BLaER1 treated with 17β-estradiol and CSF1 and Interleukin-3, amounts not matched to agents 10 nM and 100 nM (cell line): Measurements from ENCODE around the gene HNF4A.

ENCODE experiments used
- H3K27ac ChIP-seq, 11 experiments: shearing (Covaris generic); formaldehyde crosslinking; 2 replicates each; pipeline ENCODE4 v1.8.1; 2022
- H3K27me3 ChIP-seq, 11 experiments: shearing (Covaris generic); formaldehyde crosslinking; 2 replicates each; pipeline ENCODE4 v1.8.1; 2022
- H3K36me3 ChIP-seq, 11 experiments: shearing (Covaris generic); formaldehyde crosslinking; 2 replicates each; pipeline ENCODE4 v1.8.1; 2022
- H3K4me1 ChIP-seq, 10 experiments: shearing (Covaris generic); formaldehyde crosslinking; 2 replicates each; pipeline ENCODE4 v1.8.1; 2022
- H3K4me2 ChIP-seq, 11 experiments: shearing (Covaris generic); formaldehyde crosslinking; 2 replicates each; pipeline ENCODE4 v1.8.1; 2022
- H3K4me3 ChIP-seq, 10 experiments: shearing (Covaris generic); formaldehyde crosslinking; 2 replicates each; pipeline ENCODE4 v1.8.1; 2022
- H3K9ac ChIP-seq, 11 experiments: shearing (Covaris generic); formaldehyde crosslinking; 2 replicates each; pipeline ENCODE4 v1.8.1; 2022
- H3K9me3 ChIP-seq, 11 experiments: shearing (Covaris generic); formaldehyde crosslinking; replicated peaks in 1 of 11; 2 replicates each; pipeline ENCODE4 v1.8.1; 2022
- H4K20me1 ChIP-seq, 11 experiments: shearing (Covaris generic); formaldehyde crosslinking; 2 replicates each; pipeline ENCODE4 v1.8.1; 2022
- Cebpa-rat ChIP-seq, 11 experiments: shearing (Covaris generic); IDR thresholded peaks; 2 replicates each; pipeline ENCODE4 v1.8.1; 2022

The HNF4A gene

GRCh38 chr20:44382641-44383040, 27.1 kb downstream of the HNF4A start:
- H4K20me1 ChIP-seq = no peaks in the 10 kb centered on the region
- H3K4me1 ChIP-seq = no peaks in the 10 kb centered on the region
- no peak overlapping the region for H3K27ac ChIP-seq
- H3K4me3 ChIP-seq = no peak overlapping the region
- H3K9me3 ChIP-seq = no peaks in the 10 kb centered on the region
- H3K36me3 ChIP-seq = no peaks in the 10 kb centered on the region
- no peak for TF ChIP-seq Cebpa-rat (IDR thresholded peaks at IDR 0.05)
- H3K27me3 ChIP-seq = no peaks in the 10 kb centered on the region
- no peak overlapping the region for H3K4me2 ChIP-seq
- H3K9ac ChIP-seq = no peak overlapping the region

GRCh38 chr20:44384423-44385027, 29.0 kb downstream of the HNF4A start:
- TF ChIP-seq Cebpa-rat (IDR thresholded peaks at IDR 0.05) = no peak
- Histone ChIP-seq H3K27me3 (no peaks in the 10 kb centered on the region), H3K36me3 (no peaks in the 10 kb centered on the region), H3K4me2 (no peak overlapping the region), H3K9me3 (no peaks in the 10 kb centered on the region), H3K4me3 (no peak overlapping the region), H3K9ac (no peak overlapping the region), H3K4me1 (peaks cover 0 to 6% (median 0%) of the 10 kb centered on the region in 10 experiments; a peak in 2 of 20 replicates), H4K20me1 (no peaks in the 10 kb centered on the region), H3K27ac (no peak overlapping the region)

GRCh38 chr20:44388466-44389023, 33.0 kb downstream of the HNF4A start:
- Histone ChIP-seq H3K9ac (no peak overlapping the region), H3K4me1 (peaks cover 0 to 6% (median 0%) of the 10 kb centered on the region in 10 experiments; a peak in 2 of 20 replicates), H3K4me2 (peak overlapping the region in 5 of 11 experiments; percentile 12 to 44 (median 23); a peak in 2 of 22 replicates), H3K27me3 (no peaks in the 10 kb centered on the region), H4K20me1 (peaks cover 0 to 3% (median 0%) of the 10 kb centered on the region in 11 experiments; a peak in 1 of 22 replicates), H3K9me3 (no peaks in the 10 kb centered on the region), H3K27ac (no peak overlapping the region), H3K4me3 (no peak overlapping the region), H3K36me3 (no peaks in the 10 kb centered on the region)
- TF ChIP-seq Cebpa-rat (IDR thresholded peaks at IDR 0.05) = no peak

GRCh38 chr20:44389871-44390270, 34.4 kb downstream of the HNF4A start:
- Histone ChIP-seq H3K36me3 (no peaks in the 10 kb centered on the region), H3K9me3 (no peaks in the 10 kb centered on the region), H3K4me1 (peaks cover 0 to 6% (median 0%) of the 10 kb centered on the region in 10 experiments; a peak in 2 of 20 replicates), H3K4me3 (no peak overlapping the region), H3K4me2 (no peak overlapping the region), H3K27me3 (no peaks in the 10 kb centered on the region), H4K20me1 (peaks cover 0 to 3% (median 0%) of the 10 kb centered on the region in 11 experiments; a peak in 1 of 22 replicates), H3K9ac (no peak overlapping the region), H3K27ac (no peak overlapping the region)
- TF ChIP-seq Cebpa-rat (IDR thresholded peaks at IDR 0.05) = no peak

- Histone ChIP-seq H3K9me3 (no peaks in the 10 kb centered on the region), H4K20me1 (peaks cover 0 to 5% (median 0%) of the 10 kb centered on the region in 11 experiments; a peak in 1 of 22 replicates), H3K27me3 (no peaks in the 10 kb centered on the region), H3K27ac (no peak overlapping the region), H3K4me3 (no peak overlapping the region), H3K4me1 (peaks cover 0 to 6% (median 0%) of the 10 kb centered on the region in 10 experiments; a peak in 2 of 20 replicates), H3K36me3 (no peaks in the 10 kb centered on the region), H3K9ac (no peak overlapping the region), H3K4me2 (no peak overlapping the region)
- TF ChIP-seq Cebpa-rat (IDR thresholded peaks at IDR 0.05) = no peak
Measured at GRCh38 chr20:44390280-44390679, 34.8 kb downstream of the HNF4A start.

- no peak overlapping the region for H3K4me2 ChIP-seq
- no peaks in the 10 kb centered on the region for H3K36me3 ChIP-seq
- H4K20me1 ChIP-seq = peaks cover 0 to 5% (median 0%) of the 10 kb centered on the region in 11 experiments; a peak in 1 of 22 replicates
- no peaks in the 10 kb centered on the region for H3K9me3 ChIP-seq
- no peak for TF ChIP-seq Cebpa-rat (IDR thresholded peaks at IDR 0.05)
- no peak overlapping the region for H3K27ac ChIP-seq
- no peaks in the 10 kb centered on the region for H3K27me3 ChIP-seq
- H3K4me1 ChIP-seq = peaks cover 0 to 6% (median 0%) of the 10 kb centered on the region in 10 experiments; a peak in 2 of 20 replicates
- no peak overlapping the region for H3K9ac ChIP-seq
- no peak overlapping the region for H3K4me3 ChIP-seq
Measured at GRCh38 chr20:44392088-44392775, 36.7 kb downstream of the HNF4A start.

- H3K9me3 ChIP-seq = no peaks in the 10 kb centered on the region
- no peak overlapping the region for H3K4me3 ChIP-seq
- peaks cover 0 to 6% (median 0%) of the 10 kb centered on the region in 10 experiments; a peak in 2 of 20 replicates for H3K4me1 ChIP-seq
- H3K4me2 ChIP-seq = no peak overlapping the region
- H4K20me1 ChIP-seq = peaks cover 0 to 5% (median 0%) of the 10 kb centered on the region in 11 experiments; a peak in 1 of 22 replicates
- H3K36me3 ChIP-seq = no peaks in the 10 kb centered on the region
- H3K27me3 ChIP-seq = no peaks in the 10 kb centered on the region
- no peak overlapping the region for H3K27ac ChIP-seq
- TF ChIP-seq Cebpa-rat (IDR thresholded peaks at IDR 0.05) = no peak
- no peak overlapping the region for H3K9ac ChIP-seq
Measured at GRCh38 chr20:44392776-44393607, 37.5 kb downstream of the HNF4A start.

GRCh38 chr20:44393608-44394451, 38.3 kb downstream of the HNF4A start:
- Histone ChIP-seq H3K9me3 (no peaks in the 10 kb centered on the region), H3K4me1 (peaks cover 0 to 1% (median 0%) of the 10 kb centered on the region in 10 experiments; a peak in 1 of 20 replicates), H3K4me3 (no peak overlapping the region), H3K9ac (no peak overlapping the region), H3K27ac (no peak overlapping the region), H4K20me1 (peaks cover 0 to 5% (median 0%) of the 10 kb centered on the region in 11 experiments; a peak in 1 of 22 replicates), H3K4me2 (no peak overlapping the region), H3K27me3 (no peaks in the 10 kb centered on the region), H3K36me3 (no peaks in the 10 kb centered on the region)
- TF ChIP-seq Cebpa-rat (IDR thresholded peaks at IDR 0.05) = no peak
